CD14-positive monocyte (primary cell): Measurements from ENCODE around the gene CLDN19. TPM values are rescaled to one million over a fixed set of nuclear protein-coding genes. Genes with fewer than 3 reads are reported as not detected.

Source experiments
- DNase-seq, 3 donors: peaks; one replicate each; pipeline ENCODE4 v3.0.0-alpha.2; 2011 to 2022
- H2AFZ ChIP-seq: 2 replicates; pipeline ENCODE4 v1.6.0; 2012; ENCODE audit warnings: mild to moderate bottlenecking, low read depth, low read length, inconsistent platforms; ENCODE audit not compliant: insufficient read depth, poor library complexity, severe bottlenecking
- H3K27ac ChIP-seq, 2 donors: 1 replicate in 1 of 2; 2 replicates in 1 of 2; pipeline ENCODE4 v1.5.1; 2012 to 2013; ENCODE audit warnings: low read length in 2 of 2, control low read depth in 1 of 2, inconsistent platforms in 1 of 2, low read depth in 1 of 2, mild to moderate bottlenecking in 1 of 2
- H3K27me3 ChIP-seq, 2 donors: one replicate each; pipeline versions ENCODE4 v1.6.0 to v1.6.1; 2011 to 2013; ENCODE audit warnings: low read length in 2 of 2; ENCODE audit not compliant: control insufficient read depth in 2 of 2, insufficient read depth in 2 of 2
- H3K36me3 ChIP-seq, 2 donors: replicated peaks in 1 of 2; 1 replicate in 1 of 2; 2 replicates in 1 of 2; pipeline versions ENCODE4 v1.5.1 to v1.6.1; 2012 to 2013; ENCODE audit warnings: low read length in 2 of 2, control low read depth in 1 of 2, inconsistent platforms in 1 of 2, mild to moderate bottlenecking in 1 of 2; ENCODE audit not compliant: insufficient read depth in 2 of 2, control insufficient read depth in 1 of 2
- H3K4me1 ChIP-seq, 2 donors: 1 replicate in 1 of 2; 2 replicates in 1 of 2; pipeline versions ENCODE4 v1.5.1 to v1.6.1; 2012 to 2013; ENCODE audit warnings: low read length in 2 of 2, control low read depth in 1 of 2, inconsistent platforms in 1 of 2, mild to moderate bottlenecking in 1 of 2, moderate library complexity in 1 of 2; ENCODE audit not compliant: insufficient read depth in 2 of 2, control insufficient read depth in 1 of 2
- H3K4me2 ChIP-seq: replicated peaks from 2 replicates; pipeline ENCODE3; 2012; ENCODE audit warnings: low read length, moderate library complexity, mild to moderate bottlenecking; ENCODE audit not compliant: poor library complexity, severe bottlenecking; ENCODE audit errors: extremely low read depth
- H3K4me3 ChIP-seq, 3 experiments: fragments of 200-600 bp in 1 of 3; sonication (generic) in 1 of 3; replicated peaks in 1 of 3; 1 replicate in 2 of 3; 2 replicates in 1 of 3; pipeline ENCODE4 v1.5.1; 2011 to 2013; ENCODE audit warnings: low read length in 3 of 3, mild to moderate bottlenecking in 3 of 3, control low read depth in 2 of 3, low read depth in 2 of 3, inconsistent platforms in 1 of 3, moderate library complexity in 1 of 3
- H3K79me2 ChIP-seq: 2 replicates; pipeline ENCODE4 v1.6.0; 2012; ENCODE audit warnings: mild to moderate bottlenecking, control low read depth, inconsistent platforms, low read length, moderate library complexity; ENCODE audit not compliant: insufficient read depth
- H3K9ac ChIP-seq: 2 replicates; pipeline ENCODE4 v1.6.0; 2017; ENCODE audit warnings: low read length, mild to moderate bottlenecking; ENCODE audit not compliant: insufficient read depth, poor library complexity, severe bottlenecking
- H3K9me3 ChIP-seq, 2 donors: replicated peaks in 1 of 2; 1 replicate in 1 of 2; 2 replicates in 1 of 2; pipeline versions ENCODE4 v1.5.1 to v1.6.1; 2012 to 2013; ENCODE audit warnings: low read length in 2 of 2, control low read depth in 1 of 2; ENCODE audit not compliant: control insufficient read depth in 1 of 2, insufficient read depth in 1 of 2
- H4K20me1 ChIP-seq: 2 replicates; pipeline ENCODE4 v1.6.0; 2012; ENCODE audit warnings: mild to moderate bottlenecking, low read length, control low read depth, moderate library complexity; ENCODE audit not compliant: insufficient read depth
- H3K27ac Mint-ChIP-seq, 7 donors: one replicate each; pipeline ENCODE4 v1.8.0; 2020; ENCODE audit warnings: mild to moderate bottlenecking in 7 of 7, mixed read lengths in 7 of 7, moderate library complexity in 6 of 7, inconsistent platforms in 2 of 7
- H3K27me3 Mint-ChIP-seq, 3 donors: one replicate each; pipeline ENCODE4 v1.8.0; 2021 to 2022; ENCODE audit warnings: low read depth in 3 of 3, mild to moderate bottlenecking in 3 of 3, mixed read lengths in 3 of 3, moderate library complexity in 3 of 3, inconsistent platforms in 1 of 3
- H3K36me3 Mint-ChIP-seq, 2 donors: one replicate each; pipeline ENCODE4 v1.8.0; 2020; ENCODE audit warnings: mixed read lengths in 2 of 2, inconsistent platforms in 1 of 2, mild to moderate bottlenecking in 1 of 2
- H3K4me1 Mint-ChIP-seq: one replicate; pipeline ENCODE4 v1.8.0; 2020; ENCODE audit warnings: mild to moderate bottlenecking, mixed read lengths
- H3K4me3 Mint-ChIP-seq, 2 donors: one replicate each; pipeline ENCODE4 v1.8.0; 2020; ENCODE audit warnings: mild to moderate bottlenecking in 2 of 2, mixed read lengths in 2 of 2, moderate library complexity in 1 of 2
- H3K9me3 Mint-ChIP-seq, 7 donors: one replicate each; pipeline ENCODE4 v1.8.0; 2020 to 2022; ENCODE audit warnings: mixed read lengths in 7 of 7, mild to moderate bottlenecking in 6 of 7, moderate library complexity in 6 of 7, inconsistent platforms in 2 of 7
- CTCF ChIP-seq: fragments of 200-600 bp; IDR thresholded peaks from one replicate; pipeline ENCODE4 v1.8.0; 2022; ENCODE audit warnings: antibody characterized with exemption, mild to moderate bottlenecking
- WGBS: methylation state at CpG from one replicate; pipeline ENCODE4 v1.1.5; 2013; ENCODE audit warnings: missing lambda C conversion rate; ENCODE audit not compliant: insufficient coverage; 5-methylcytosine and 5-hydroxymethylcytosine counted together
- intact Hi-C, 2 donors: fragments of 100-400 bp; cut with micrococcal nuclease; formaldehyde crosslinking; loops; one replicate each; pipeline versions ENCODE4 v1.15.0 to v1.15.1; 2023
- polyA plus RNA-seq, 3 donors: library from polyadenylated mRNA; depleted of rRNA in 1 of 3; unstranded in 2 of 3; stranded (reverse) in 1 of 3; fragments of 300-500 nt in 2 of 3; fragments of >200 nt in 1 of 3; fragmentation: Illumina TruSeq in 2 of 3; gene quantifications; 1 replicate in 2 of 3; 2 replicates in 1 of 3; pipeline ENCODE4 v1.2.3, GENCODE V29; 2012 to 2021

Gene CLDN19
- polyA plus RNA-seq, 3 donors, result not detected

GRCh38 chr1:42786097-42786496 lies 46.1 kb upstream of the CLDN19 start:
- Mint-ChIP-seq H3K4me1 (peaks cover 13% of the 10 kb centered on the region), H3K27me3 (peaks cover 21 to 29% (median 25%) of the 10 kb centered on the region in 3 donors), H3K27ac (no peak overlapping the region), H3K36me3 (peaks cover 28 to 30% of the 10 kb centered on the region in 2 donors), H3K4me3 (peak overlapping the region; percentile 77 to 90), H3K9me3 (peaks cover 0 to 7% (median 1%) of the 10 kb centered on the region in 7 donors)
- Histone ChIP-seq H3K4me2 (no peak overlapping the region), H3K79me2 (no peaks in the 10 kb centered on the region), H3K27me3 (peaks cover 4 to 24% of the 10 kb centered on the region in 2 donors), H3K9ac (no peak overlapping the region), H3K9me3 (no peaks in the 10 kb centered on the region), H3K4me3 (no peak overlapping the region), H3K27ac (no peak overlapping the region), H2AFZ (no peak overlapping the region), H4K20me1 (no peaks in the 10 kb centered on the region), H3K36me3 (peaks cover 5 to 12% of the 10 kb centered on the region in 2 donors), H3K4me1 (peaks cover 7 to 11% of the 10 kb centered on the region in 2 donors)
- intact Hi-C loops, result no loop called here
- no peak for TF ChIP-seq CTCF
- WGBS, result 92% methylated on average over 4 of the region's 5 CpGs
- DNase-seq, result no peak

- H2AFZ ChIP-seq, result peak within 1 kb of the TSS; percentile 53
These were observed 45.1 kb upstream of the CLDN19 start, which contains the start of gene TMEM269 for GRCh38 chr1:42784946-42785693. Gene TMEM269, plus strand, starts transcription at chr1:42784991. Its CDS starts 4,903 bp downstream, at chr1:42789894.

More at GRCh38 chr1:42784946-42785693, 45.1 kb upstream of the CLDN19 start, which contains the start of gene TMEM269:
- peaks cover 0 to 7% (median 1%) of the 10 kb centered on the region in 7 donors for H3K9me3 Mint-ChIP-seq
- H4K20me1 ChIP-seq, result no peaks in the 10 kb centered on the region
- peak within 1 kb of the TSS; percentile 65 for H3K4me2 ChIP-seq
- peak within 1 kb of the TSS; percentile 43 for H3K9ac ChIP-seq
- no peaks in the 10 kb centered on the region for H3K79me2 ChIP-seq
- H3K4me1 ChIP-seq, result peaks cover 7 to 11% of the 10 kb centered on the region in 2 donors
- peaks cover 21 to 29% (median 25%) of the 10 kb centered on the region in 3 donors for H3K27me3 Mint-ChIP-seq
- peak within 1 kb of the TSS; percentile 14 to 56 (median 17) for H3K4me3 ChIP-seq
- H3K27ac Mint-ChIP-seq, result peak within 1 kb of the TSS in 2 of 7 donors; percentile 39 to 81
- no peaks in the 10 kb centered on the region for H3K9me3 ChIP-seq
- H3K4me3 Mint-ChIP-seq, result peak within 1 kb of the TSS; percentile 77 to 90
- peaks cover 14 to 22% of the 10 kb centered on the region in 2 donors for H3K36me3 ChIP-seq
- 5% methylated on average over 54 of the region's 54 CpGs for WGBS
- H3K4me1 Mint-ChIP-seq, result peaks cover 13% of the 10 kb centered on the region
- TF ChIP-seq CTCF, result no peak
- H3K36me3 Mint-ChIP-seq, result peaks cover 36 to 37% of the 10 kb centered on the region in 2 donors
- intact Hi-C loops, result loop anchor here in 1 of 2 donors (5.0 kb wide), 1 partner anchor 127 kb away; no protein-coding TSS in a partner anchor
- H3K27ac ChIP-seq, result no peak within 1 kb of the TSS
- no peak for DNase-seq
- peaks cover 4 to 24% of the 10 kb centered on the region in 2 donors for H3K27me3 ChIP-seq
